SK-N-SH treated with all-trans-retinoic acid at 6 μM for 48 hours (cell line): ENCODE results near the gene MYO1B.

Experiments used
- ISL1 ChIP-seq: fragments of 250-450 bp; sonication (Bioruptor Pico); IDR thresholded peaks from 2 replicates; pipeline ENCODE4 v2.1.2; 2022; ENCODE audit warnings: mild to moderate bottlenecking, moderate library complexity
- RARB ChIP-seq: fragments of 250-450 bp; sonication (Bioruptor Pico); IDR thresholded peaks from 2 replicates; pipeline ENCODE4 v1.8.0; 2021; ENCODE audit warnings: mild to moderate bottlenecking, moderate library complexity

DNA sequence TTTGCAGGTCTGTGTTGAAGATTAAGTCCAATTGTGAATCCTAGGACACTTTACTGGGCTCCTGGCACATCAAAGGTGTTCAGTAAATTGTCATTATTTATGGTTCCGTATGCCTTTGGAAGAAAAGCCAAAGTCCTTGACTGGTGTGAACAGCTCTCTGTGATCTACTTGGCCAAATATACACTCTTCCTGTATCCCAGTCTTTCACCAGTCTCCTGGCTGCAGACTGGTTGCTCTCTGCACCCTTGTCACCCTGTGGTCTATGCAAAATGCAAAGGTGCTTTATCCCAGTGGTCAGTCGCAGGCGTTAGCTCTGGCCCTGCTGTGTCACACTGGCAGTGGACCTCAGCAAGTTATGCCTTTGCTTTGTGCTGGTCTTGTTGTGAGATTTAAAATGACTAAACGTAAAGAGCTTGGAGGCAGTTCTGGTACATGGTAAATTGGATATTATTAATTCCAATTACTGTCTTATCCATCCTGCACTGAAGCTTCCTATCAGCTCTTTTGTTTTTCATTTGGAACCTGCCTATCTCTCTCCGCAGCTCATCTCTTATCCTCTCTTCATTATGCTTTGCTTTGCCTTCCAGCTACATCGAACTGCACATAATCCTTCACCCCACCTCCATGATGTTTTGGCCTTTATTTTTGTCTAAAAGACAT is 83.1 kb downstream of the MYO1B start:
- no peak for TF ChIP-seq ISL1 (CRISPR knock-in tag)
- TF ChIP-seq RARB (CRISPR knock-in tag): no peak
